OCI-LY7 (cell line): ENCODE measurements around the gene KRTAP13-4. TPM values are rescaled to one million over a fixed set of nuclear protein-coding genes. Genes with fewer than 3 reads are reported as not detected.

ENCODE experiments used
- BruUV-seq: library from RNA; stranded (reverse); fragments of 400-500 nt; replicated peaks from 2 replicates; lab custom pipeline; 2021; lab: Mats Ljungman, UMichigan
- CTCF ChIA-PET: fragments of 300-600 bp; sonication (Branson Sonifier 250); formaldehyde crosslinking; loops from one replicate; lab custom pipeline; 2022; ENCODE audit warnings: antibody characterized with exemption; ENCODE audit not compliant: unreplicated experiment; lab: Charles Lee
- POLR2A ChIA-PET: fragments of 300-600 bp; sonication (Branson Sonifier 250); formaldehyde crosslinking; loops from one replicate; lab custom pipeline; 2022; ENCODE audit warnings: antibody characterized with exemption; lab: Charles Lee
- DNase-seq: peaks from one replicate; pipeline ENCODE4 v3.0.0-alpha.2; 2015; ENCODE audit warnings: low spot score
- H2AFZ ChIP-seq: fragments of 200-600 bp; sonication (generic), shearing (Covaris generic); 2 replicates; pipeline ENCODE4 v1.6.1; 2014; ENCODE audit warnings: mild to moderate bottlenecking, antibody characterized with exemption, low read length, moderate library complexity
- H3K27ac ChIP-seq: fragments of 200-600 bp; sonication (generic); 2 replicates; pipeline ENCODE4 v1.5.1; 2014; ENCODE audit warnings: mixed run types, low read depth, mild to moderate bottlenecking, moderate library complexity, low read length, inconsistent platforms; ENCODE audit not compliant: poor library complexity, severe bottlenecking
- H3K36me3 ChIP-seq: fragments of 200-600 bp; sonication (generic); 2 replicates; pipeline ENCODE4 v1.6.1; 2014; ENCODE audit warnings: mild to moderate bottlenecking, antibody characterized with exemption, low read length, moderate library complexity, mixed read lengths; ENCODE audit not compliant: insufficient read depth
- H3K4me1 ChIP-seq: fragments of 200-600 bp; sonication (generic); 2 replicates; pipeline ENCODE4 v1.5.1; 2014; ENCODE audit warnings: mild to moderate bottlenecking, low read length; ENCODE audit not compliant: insufficient read depth, poor library complexity, severe bottlenecking
- H3K4me2 ChIP-seq: fragments of 200-600 bp; sonication (generic); 2 replicates; pipeline ENCODE4 v1.6.1; 2014; ENCODE audit warnings: mild to moderate bottlenecking, low read length
- H3K4me3 ChIP-seq: fragments of 200-600 bp; sonication (generic); 2 replicates; pipeline ENCODE4 v1.5.1; 2014; ENCODE audit warnings: mild to moderate bottlenecking, low read depth, low read length; ENCODE audit not compliant: poor library complexity, severe bottlenecking
- H3K79me2 ChIP-seq: fragments of 200-600 bp; sonication (generic); 2 replicates; pipeline ENCODE4 v1.6.1; 2016; ENCODE audit warnings: low read depth, mild to moderate bottlenecking, low read length, moderate library complexity, mixed read lengths; ENCODE audit not compliant: insufficient read depth
- H3K9me2 ChIP-seq: fragments of 200-600 bp; sonication (generic); 2 replicates; pipeline ENCODE4 v1.6.1; 2016; ENCODE audit warnings: mild to moderate bottlenecking, low read length, mixed read lengths; ENCODE audit not compliant: insufficient read depth
- H3K9me3 ChIP-seq: fragments of 200-600 bp; sonication (generic); 2 replicates; pipeline ENCODE4 v1.6.1; 2014; ENCODE audit warnings: mild to moderate bottlenecking, mixed run types, low read length, mixed read lengths
- H4K20me1 ChIP-seq: fragments of 200-600 bp; sonication (generic); 2 replicates; pipeline ENCODE4 v1.6.1; 2014; ENCODE audit warnings: mild to moderate bottlenecking, antibody characterized with exemption, low read length, moderate library complexity, mixed read lengths; ENCODE audit not compliant: insufficient read depth
- CTCF ChIP-seq: fragments of 200-600 bp; sonication (generic); conservative IDR thresholded peaks from 2 replicates; pipeline ENCODE4 v1.5.1; 2014; ENCODE audit warnings: mild to moderate bottlenecking, antibody characterized with exemption, low read length, moderate library complexity, mixed read lengths
- EZH2phosphoT487 ChIP-seq: fragments of 200-600 bp; sonication (generic); IDR thresholded peaks from 2 replicates; pipeline ENCODE4 v1.6.1; 2018; ENCODE audit warnings: low read depth, borderline replicate concordance, mild to moderate bottlenecking, mixed run types, antibody characterized with exemption, low read length, moderate library complexity, mixed read lengths
- intact Hi-C: fragments of 100-400 bp; cut with micrococcal nuclease; formaldehyde crosslinking; loops from one replicate; pipeline ENCODE4 v1.10.0; 2022; ENCODE audit not compliant: unreplicated experiment
- total RNA-seq, 2 experiments: library from RNA; depleted of rRNA in 1 of 2; stranded (reverse); fragments of >200 nt in 1 of 2; shearing (Covaris generic) in 1 of 2; gene quantifications; 2 replicates each; pipeline ENCODE4 v1.2.3, GENCODE V29; 2014 to 2022

Gene KRTAP13-4
- total RNA-seq, 2 experiments from 2014 or later, result not detected

GRCh38 chr21:30425826-30426225 lies 4.2 kb upstream of the KRTAP13-4 start, which contains the start of gene KRTAP13-3:
TSS of gene KRTAP13-3 (minus strand) at chr21:30425926. CDS start at chr21:30425912, 14 bp downstream.
- no TSS peak for BruUV-seq
- intact Hi-C loops, result no loop called here
- Histone ChIP-seq H3K9me2 (no peaks in the 10 kb centered on the region), H3K4me1 (no peaks in the 10 kb centered on the region), H3K9me3 (no peaks in the 10 kb centered on the region), H3K4me2 (no peak within 1 kb of the TSS), H3K27ac (no peak within 1 kb of the TSS), H2AFZ (no peak within 1 kb of the TSS), H3K4me3 (no peak within 1 kb of the TSS), H3K79me2 (no peaks in the 10 kb centered on the region), H3K36me3 (no peaks in the 10 kb centered on the region), H4K20me1 (no peaks in the 10 kb centered on the region)
- DNase-seq, result no peak
- no peak for TF ChIP-seq CTCF
- TF ChIP-seq EZH2phosphoT487, result no peak
- ChIA-PET CTCF (no interaction called here), POLR2A (interaction anchor here (0.7 kb wide), 1 partner anchor 485 kb away, joined by 4 read pairs; no protein-coding TSS in a partner anchor)

GRCh38 chr21:30426731-30427130 lies 3.3 kb upstream of the KRTAP13-4 start:
- Histone ChIP-seq H3K36me3 (no peaks in the 10 kb centered on the region), H3K4me1 (no peaks in the 10 kb centered on the region), H3K79me2 (no peaks in the 10 kb centered on the region), H3K9me3 (no peaks in the 10 kb centered on the region), H4K20me1 (no peaks in the 10 kb centered on the region), H3K27ac (no peak overlapping the region), H3K9me2 (no peaks in the 10 kb centered on the region), H3K4me2 (no peak overlapping the region), H2AFZ (no peak overlapping the region), H3K4me3 (no peak overlapping the region)
- no peak for DNase-seq
- no TSS peak for BruUV-seq
- ChIA-PET POLR2A (no interaction called here), CTCF (no interaction called here)
- TF ChIP-seq EZH2phosphoT487, result no peak
- TF ChIP-seq CTCF, result no peak
- intact Hi-C loops, result no loop called here

GRCh38 chr21:30434033-30434631 lies 4.1 kb downstream of the KRTAP13-4 start:
- H3K36me3 ChIP-seq, result no peaks in the 10 kb centered on the region
- no peaks in the 10 kb centered on the region for H3K4me1 ChIP-seq
- TF ChIP-seq EZH2phosphoT487, result no peak
- TF ChIP-seq CTCF, result peak; percentile 76
- ChIA-PET POLR2A (no interaction called here), CTCF (no interaction called here)
- H3K27ac ChIP-seq, result no peak overlapping the region
- intact Hi-C loops, result no loop called here
- H2AFZ ChIP-seq, result no peak overlapping the region
- no peak overlapping the region for H3K4me3 ChIP-seq
- H3K79me2 ChIP-seq, result no peaks in the 10 kb centered on the region
- H3K9me3 ChIP-seq, result no peaks in the 10 kb centered on the region
- no TSS peak for BruUV-seq
- peak; percentile 23 for DNase-seq
- no peak overlapping the region for H3K4me2 ChIP-seq
- H3K9me2 ChIP-seq, result no peaks in the 10 kb centered on the region
- no peaks in the 10 kb centered on the region for H4K20me1 ChIP-seq
